ENCODE results near the gene SLC4A11. TPM values are rescaled to one million over a fixed set of nuclear protein-coding genes. Genes with fewer than 3 reads are reported as not detected.

The SLC4A11 gene
- total and polyA plus RNA-seq, 2 donors (not counting 1 experiment from before 2014, with no cell fraction given) = 0.56 to 1.7 TPM

DNA sequence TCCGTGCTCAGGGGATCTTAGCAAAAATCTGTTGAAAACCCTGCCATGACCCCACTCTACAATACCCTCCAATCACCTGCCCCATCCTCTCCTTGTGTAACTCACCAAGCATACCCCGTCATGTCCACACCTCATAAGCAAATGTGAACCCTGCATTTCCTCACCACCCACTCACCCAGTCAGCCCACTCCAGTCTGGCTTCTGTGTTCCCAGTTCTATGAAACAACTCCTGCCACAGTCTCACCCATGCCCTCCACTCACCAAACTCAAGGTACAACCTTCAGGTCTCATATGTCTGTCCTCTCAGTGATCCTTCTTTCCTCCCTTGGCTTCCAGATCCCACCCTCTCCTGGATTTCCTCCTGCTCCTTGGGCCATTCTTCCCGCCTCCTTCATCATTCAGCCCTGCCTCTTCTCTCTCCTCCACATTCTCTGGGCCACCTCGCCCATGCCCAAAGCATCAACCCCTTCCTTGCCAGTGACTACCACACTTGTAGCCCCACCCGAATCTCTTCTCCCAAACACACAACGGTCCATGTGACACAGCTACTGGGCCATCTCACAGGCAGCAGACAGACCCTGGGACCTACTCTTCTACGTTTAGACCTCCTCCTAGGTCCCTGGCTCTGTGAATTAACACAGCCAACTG lies 43.3 kb downstream of the SLC4A11 start:
- H3K4me3 ChIP-seq (replicated peaks in 1 of 4; ENCODE audit: control extremely low read depth in 1 of 4, insufficient read depth in 1 of 4, low read depth in 3 of 4, low read length in 4 of 4) = no peak overlapping the region
- TF ChIP-seq EZH2 (IDR thresholded peaks at IDR 0.05; ENCODE audit: low read length, missing control alignments) = no peak
- TF ChIP-seq, protein P1, sequence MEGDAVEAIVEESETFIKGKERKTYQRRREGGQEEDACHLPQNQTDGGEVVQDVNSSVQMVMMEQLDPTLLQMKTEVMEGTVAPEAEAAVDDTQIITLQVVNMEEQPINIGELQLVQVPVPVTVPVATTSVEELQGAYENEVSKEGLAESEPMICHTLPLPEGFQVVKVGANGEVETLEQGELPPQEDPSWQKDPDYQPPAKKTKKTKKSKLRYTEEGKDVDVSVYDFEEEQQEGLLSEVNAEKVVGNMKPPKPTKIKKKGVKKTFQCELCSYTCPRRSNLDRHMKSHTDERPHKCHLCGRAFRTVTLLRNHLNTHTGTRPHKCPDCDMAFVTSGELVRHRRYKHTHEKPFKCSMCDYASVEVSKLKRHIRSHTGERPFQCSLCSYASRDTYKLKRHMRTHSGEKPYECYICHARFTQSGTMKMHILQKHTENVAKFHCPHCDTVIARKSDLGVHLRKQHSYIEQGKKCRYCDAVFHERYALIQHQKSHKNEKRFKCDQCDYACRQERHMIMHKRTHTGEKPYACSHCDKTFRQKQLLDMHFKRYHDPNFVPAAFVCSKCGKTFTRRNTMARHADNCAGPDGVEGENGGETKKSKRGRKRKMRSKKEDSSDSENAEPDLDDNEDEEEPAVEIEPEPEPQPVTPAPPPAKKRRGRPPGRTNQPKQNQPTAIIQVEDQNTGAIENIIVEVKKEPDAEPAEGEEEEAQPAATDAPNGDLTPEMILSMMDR (conservative IDR thresholded peaks at IDR 0.05 in 1 of 2, IDR thresholded peaks at IDR 0.05 in 1 of 2; ENCODE audit: low read depth in 1 of 2, low read length in 2 of 2) = no peak
- no peak overlapping the region for H2AFZ ChIP-seq (ENCODE audit: low read length)
- no peak overlapping the region for H3K4me2 ChIP-seq (ENCODE audit: extremely low read depth, insufficient read depth, low read length)
- no peaks in the 10 kb centered on the region for H3K4me1 ChIP-seq (ENCODE audit: control insufficient read depth, extremely low read depth, insufficient read depth, low read length)
- H3K27ac ChIP-seq (ENCODE audit: insufficient read depth, low read length) = no peak overlapping the region
- no peaks in the 10 kb centered on the region for H3K9me3 ChIP-seq (ENCODE audit: control insufficient read depth, insufficient read depth, low read depth, low read length)
- no peak for DNase-seq (ENCODE audit: low read depth in 2 of 2)
- H4K20me1 ChIP-seq (ENCODE audit: control insufficient read depth, extremely low read depth, insufficient read depth, low read length) = no peaks in the 10 kb centered on the region
- no peaks in the 10 kb centered on the region for H3K79me2 ChIP-seq (ENCODE audit: control insufficient read depth, insufficient read depth, low read length)
- no peaks in the 10 kb centered on the region for H3K27me3 ChIP-seq (ENCODE audit: control insufficient read depth, insufficient read depth, low read length)
- peaks cover 33% of the 10 kb centered on the region for H3K36me3 ChIP-seq (ENCODE audit: control insufficient read depth, insufficient read depth, low read length)
- H3K9ac ChIP-seq (ENCODE audit: insufficient read depth, low read length) = no peak overlapping the region

GRCh38 chr20:3194617-3195280 lies 44.2 kb downstream of the SLC4A11 start:
- Histone ChIP-seq H3K27ac (ENCODE audit: insufficient read depth, low read length) (no peak overlapping the region), H4K20me1 (ENCODE audit: control insufficient read depth, extremely low read depth, insufficient read depth, low read length) (no peaks in the 10 kb centered on the region), H3K36me3 (ENCODE audit: control insufficient read depth, insufficient read depth, low read length) (peaks cover 32% of the 10 kb centered on the region), H3K9me3 (ENCODE audit: control insufficient read depth, insufficient read depth, low read depth, low read length) (no peaks in the 10 kb centered on the region), H3K4me3 (replicated peaks in 1 of 4; ENCODE audit: control extremely low read depth in 1 of 4, insufficient read depth in 1 of 4, low read depth in 3 of 4, low read length in 4 of 4) (no peak overlapping the region), H3K79me2 (ENCODE audit: control insufficient read depth, insufficient read depth, low read length) (no peaks in the 10 kb centered on the region), H2AFZ (ENCODE audit: low read length) (no peak overlapping the region), H3K27me3 (ENCODE audit: control insufficient read depth, insufficient read depth, low read length) (no peaks in the 10 kb centered on the region), H3K4me1 (ENCODE audit: control insufficient read depth, extremely low read depth, insufficient read depth, low read length) (no peaks in the 10 kb centered on the region), H3K9ac (ENCODE audit: insufficient read depth, low read length) (no peak overlapping the region), H3K4me2 (ENCODE audit: extremely low read depth, insufficient read depth, low read length) (no peak overlapping the region)
- no peak for DNase-seq (ENCODE audit: low read depth in 2 of 2)
- TF ChIP-seq, protein P1 (conservative IDR thresholded peaks at IDR 0.05 in 1 of 2, IDR thresholded peaks at IDR 0.05 in 1 of 2; ENCODE audit: low read depth in 1 of 2, low read length in 2 of 2) = no peak
- no peak for TF ChIP-seq EZH2 (IDR thresholded peaks at IDR 0.05; ENCODE audit: low read length, missing control alignments)

DNA sequence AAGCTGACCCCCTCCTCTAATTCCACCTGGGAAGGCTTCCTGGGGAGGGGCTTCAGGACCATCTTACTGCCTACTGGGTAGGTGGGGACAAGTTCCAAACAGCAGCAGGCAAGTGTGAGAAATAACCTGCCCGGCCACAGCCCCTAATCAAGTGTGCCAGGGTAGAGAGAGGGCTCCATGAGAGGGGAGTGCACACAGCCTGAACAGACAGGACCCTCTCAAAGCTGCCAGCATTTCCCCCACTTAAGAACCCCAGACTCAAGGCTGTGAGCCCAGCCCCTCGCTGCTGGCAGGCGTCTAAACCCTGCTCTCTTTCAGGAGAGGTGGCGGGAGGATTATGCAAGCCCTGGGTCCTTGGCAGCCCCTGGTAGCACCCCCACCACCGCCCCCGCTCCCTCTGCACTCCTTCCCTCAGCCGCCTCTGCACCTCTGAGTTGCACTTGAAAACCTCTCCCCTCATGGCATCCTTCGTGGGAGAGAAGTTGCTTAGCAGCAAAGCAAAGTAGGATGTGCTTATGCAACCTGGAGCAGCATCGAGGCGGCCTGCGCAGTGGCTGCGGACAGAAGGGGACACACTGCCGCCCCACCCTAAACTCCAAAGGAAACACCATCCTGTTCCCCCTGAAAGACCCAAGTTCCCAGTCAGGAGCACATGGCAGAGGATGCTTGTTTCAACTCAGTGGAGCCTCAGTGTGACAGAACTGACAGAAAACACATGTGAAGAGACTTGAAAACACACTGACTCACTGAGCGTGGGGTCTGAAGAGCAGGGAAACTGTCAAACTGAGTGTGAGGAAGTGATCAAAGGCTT lies 45.0 kb downstream of the SLC4A11 start:
- H2AFZ ChIP-seq (ENCODE audit: low read length) = no peak overlapping the region

More for the DNA sequence above, 45.0 kb downstream of the SLC4A11 start:
- Histone ChIP-seq H3K79me2 (ENCODE audit: control insufficient read depth, insufficient read depth, low read length) (no peaks in the 10 kb centered on the region), H3K4me1 (ENCODE audit: control insufficient read depth, extremely low read depth, insufficient read depth, low read length) (no peaks in the 10 kb centered on the region), H3K9me3 (ENCODE audit: control insufficient read depth, insufficient read depth, low read depth, low read length) (no peaks in the 10 kb centered on the region), H3K27me3 (ENCODE audit: control insufficient read depth, insufficient read depth, low read length) (no peaks in the 10 kb centered on the region), H3K36me3 (ENCODE audit: control insufficient read depth, insufficient read depth, low read length) (peaks cover 29% of the 10 kb centered on the region), H3K9ac (ENCODE audit: insufficient read depth, low read length) (no peak overlapping the region), H3K4me2 (ENCODE audit: extremely low read depth, insufficient read depth, low read length) (no peak overlapping the region), H4K20me1 (ENCODE audit: control insufficient read depth, extremely low read depth, insufficient read depth, low read length) (no peaks in the 10 kb centered on the region), H3K4me3 (replicated peaks in 1 of 4; ENCODE audit: control extremely low read depth in 1 of 4, insufficient read depth in 1 of 4, low read depth in 3 of 4, low read length in 4 of 4) (no peak overlapping the region), H3K27ac (ENCODE audit: insufficient read depth, low read length) (no peak overlapping the region)
- no peak for DNase-seq (ENCODE audit: low read depth in 2 of 2)
- no peak for TF ChIP-seq EZH2 (IDR thresholded peaks at IDR 0.05; ENCODE audit: low read length, missing control alignments)
- TF ChIP-seq, protein P1 (conservative IDR thresholded peaks at IDR 0.05 in 1 of 2, IDR thresholded peaks at IDR 0.05 in 1 of 2; ENCODE audit: low read depth in 1 of 2, low read length in 2 of 2) = no peak

Data from fibroblast of lung (primary cell).